A204.1 (cell line): ENCODE data around the gene ZSCAN31.

Experiments
- FAIRE-seq: peaks from 2 replicates; lab custom pipeline; 2012; peaks lifted over from hg19 to GRCh38; lab: Jason Lieb, UNC

Gene ZSCAN31

GRCh38 chr6:28353356-28353755, 17.4 kb upstream of the ZSCAN31 start:
- FAIRE-seq, result no peak

- FAIRE-seq, result no peak
Observed at GRCh38 chr6:28351493-28351925, 15.6 kb upstream of the ZSCAN31 start.

- FAIRE-seq, result no peak
Observed at GRCh38 chr6:28351087-28351486, 15.1 kb upstream of the ZSCAN31 start.

GRCh38 chr6:28349892-28350737, 14.2 kb upstream of the ZSCAN31 start, which contains the start of gene ZKSCAN3:
ZKSCAN3 (plus strand) TSS chr6:28349947; CDS start chr6:28359587, 9,640 bp downstream.
- no peak for FAIRE-seq

DNA sequence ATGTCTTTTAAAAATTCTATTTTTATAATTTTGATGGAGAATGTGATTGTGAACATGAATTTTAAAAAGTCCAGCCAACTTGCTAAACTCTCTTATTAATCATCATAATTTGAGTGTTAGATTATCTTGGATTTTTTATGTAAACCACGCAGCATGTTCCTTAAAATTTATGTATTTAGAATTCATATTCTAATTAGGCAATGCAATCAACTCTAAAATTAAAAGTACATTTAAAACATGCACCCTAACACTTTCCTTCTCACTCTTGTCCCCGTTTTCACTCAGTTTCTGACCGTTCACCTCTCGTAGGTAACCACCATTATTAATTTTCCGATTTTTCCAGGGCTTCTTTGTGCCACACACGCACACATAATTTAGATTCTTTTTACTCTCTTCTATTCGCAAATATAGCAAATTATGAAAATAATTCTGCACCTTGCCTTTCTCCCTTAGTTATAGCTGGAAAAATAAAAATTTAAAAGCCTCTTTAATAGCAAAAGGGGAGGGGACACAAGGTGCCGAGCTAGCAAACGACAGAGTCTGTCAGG, 13.5 kb upstream of the ZSCAN31 start:
- FAIRE-seq, result no peak

DNA sequence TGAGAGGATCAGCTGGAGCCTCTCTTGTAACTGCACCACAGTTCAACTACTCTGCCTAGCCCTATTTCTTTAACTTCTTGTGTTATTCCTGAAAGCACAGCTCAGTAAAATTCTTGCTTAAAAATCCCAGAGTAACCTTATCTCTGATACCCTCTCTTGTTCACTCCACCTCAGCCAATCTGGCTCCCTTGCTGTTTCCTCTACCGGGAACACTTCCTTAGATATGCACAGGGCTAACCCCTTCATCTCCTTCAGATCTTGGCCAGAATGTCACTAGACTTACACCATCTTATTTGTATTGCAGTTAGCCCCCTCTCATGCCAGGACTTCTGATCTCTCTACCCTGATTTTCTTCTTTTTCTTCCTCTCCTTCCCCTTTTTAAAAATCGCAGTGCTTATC, 11.2 kb upstream of the ZSCAN31 start:
- no peak for FAIRE-seq

- no peak for FAIRE-seq
Observed at GRCh38 chr6:28345201-28345600, 9.3 kb upstream of the ZSCAN31 start.

DNA sequence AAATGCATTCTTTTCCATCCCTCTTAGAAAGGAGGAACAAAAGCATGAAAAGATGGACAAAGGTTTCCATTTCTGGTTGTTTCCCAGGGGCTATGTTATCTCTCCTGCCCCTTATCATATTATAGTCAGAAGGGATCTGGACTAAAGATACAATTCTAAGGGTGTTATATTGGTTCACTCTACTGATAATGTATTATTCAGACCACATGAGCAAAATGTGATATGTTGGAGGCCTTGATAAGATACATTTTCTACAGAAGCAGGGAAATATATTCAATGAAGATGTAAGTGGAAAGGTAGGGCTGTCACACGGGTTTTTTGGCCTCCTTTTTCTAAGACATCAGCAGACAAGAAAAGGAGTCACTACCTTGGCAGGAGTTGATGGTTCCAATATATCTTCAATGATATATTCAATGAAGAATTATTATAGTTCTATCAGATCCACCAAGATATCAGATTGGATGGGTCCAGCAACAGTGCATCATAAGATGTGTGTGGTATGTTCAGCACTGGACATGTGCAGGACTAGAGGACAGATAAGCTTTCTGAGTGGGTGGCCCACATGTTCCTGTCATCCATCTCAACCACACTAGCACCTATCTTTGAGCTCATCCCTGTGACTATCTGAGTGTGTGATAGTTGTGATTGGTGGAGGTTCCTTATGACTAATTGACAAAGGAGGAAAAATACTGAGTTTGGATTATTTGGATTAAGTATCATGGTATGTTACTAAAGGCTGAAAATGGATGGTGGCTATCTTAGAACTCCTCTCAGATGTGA, 8.1 kb upstream of the ZSCAN31 start:
- FAIRE-seq, result no peak

DNA sequence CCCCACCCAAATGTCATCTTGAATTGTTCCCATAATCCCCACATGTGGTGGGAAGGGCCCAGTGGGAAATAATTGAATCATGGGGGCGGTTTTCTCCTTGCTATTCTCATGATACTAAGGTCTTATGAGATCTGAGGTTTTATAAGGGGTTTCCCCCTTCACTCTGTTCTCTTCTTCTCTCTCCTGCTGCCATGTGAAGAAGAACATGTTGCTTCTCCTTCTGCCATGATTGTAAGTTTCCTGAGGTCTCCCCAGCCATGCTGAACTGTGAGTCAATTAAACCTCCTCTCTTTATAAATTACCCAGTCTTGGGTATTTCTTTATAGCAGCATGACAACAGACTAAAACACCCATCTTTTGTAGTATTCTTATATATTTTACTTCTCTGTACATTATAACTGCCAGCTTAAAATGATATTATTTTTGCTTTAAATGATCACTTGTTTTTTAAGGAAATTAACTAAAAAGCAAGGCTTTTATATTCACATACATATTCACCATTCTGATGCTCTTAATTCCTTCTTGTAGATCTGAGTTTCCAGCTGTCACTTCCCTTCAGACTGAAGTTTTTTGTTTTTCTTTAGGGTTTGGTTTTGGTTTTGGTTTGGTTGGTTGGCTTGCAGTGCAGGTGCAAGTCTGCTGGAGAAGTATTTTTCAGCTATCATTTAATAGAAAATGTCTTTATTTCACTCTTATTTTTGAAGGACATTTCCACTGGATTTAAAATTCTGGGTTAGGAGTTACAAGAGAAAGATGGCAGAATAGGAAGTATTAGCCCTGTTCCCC, 4.6 kb upstream of the ZSCAN31 start:
- no peak for FAIRE-seq

DNA sequence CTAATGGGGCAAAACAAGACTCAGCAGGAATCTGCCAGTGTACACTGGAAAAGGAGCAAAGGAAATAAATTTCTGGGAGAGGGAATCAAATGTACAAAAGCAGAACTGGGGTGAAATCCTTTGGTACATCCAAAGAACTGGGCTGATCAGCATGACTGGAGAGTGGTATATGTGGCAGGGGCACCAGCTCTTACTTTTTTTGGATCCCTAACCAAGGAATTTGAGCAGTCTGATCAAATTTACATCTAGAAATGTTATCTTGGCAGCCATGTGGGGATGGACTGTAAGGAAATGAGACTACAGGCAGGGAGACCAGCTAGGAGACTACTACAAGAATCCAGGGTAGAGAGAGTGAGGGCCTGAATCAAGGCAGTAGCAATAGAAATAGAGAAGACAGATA, 1.2 kb upstream of the ZSCAN31 start:
- no peak for FAIRE-seq

DNA sequence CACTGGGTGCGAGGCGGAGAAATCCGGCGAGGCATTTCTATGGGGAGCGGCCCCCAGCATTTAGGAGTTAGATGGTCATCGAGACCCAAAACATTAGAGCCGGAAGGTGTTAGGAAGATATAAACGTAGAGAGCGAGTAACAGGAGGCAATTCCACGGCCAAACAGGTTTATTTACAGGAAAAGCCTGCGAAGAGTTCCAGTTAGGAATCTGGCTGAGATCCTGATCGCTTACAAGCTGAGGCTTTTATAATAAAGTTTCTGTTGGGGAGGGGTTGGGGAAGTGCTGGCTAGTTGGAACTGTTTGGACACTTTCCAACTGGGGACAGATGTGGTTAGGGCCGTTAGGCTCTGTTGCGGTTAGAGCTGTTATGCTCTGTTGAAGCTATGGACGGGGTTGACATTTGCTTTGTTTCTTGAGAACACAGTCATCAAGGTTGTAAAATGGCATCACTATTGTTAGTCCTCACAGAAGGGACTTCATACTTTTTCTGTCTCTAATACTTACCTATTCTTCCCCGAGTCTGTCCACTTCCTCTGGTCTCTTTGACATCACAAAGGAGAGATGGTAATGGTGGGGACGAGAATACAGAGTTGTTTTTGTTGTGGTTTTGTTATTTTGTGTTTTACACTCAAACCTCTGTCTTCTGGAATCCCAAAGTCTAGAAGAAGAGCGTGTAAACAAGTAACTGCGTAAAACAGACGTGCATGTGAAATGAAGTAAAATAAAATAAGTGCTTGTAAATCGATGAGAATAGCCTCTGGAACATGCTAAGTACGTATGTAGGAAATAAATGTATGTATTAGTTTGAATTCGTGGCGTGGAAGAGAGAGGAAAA, 554 bp upstream of the ZSCAN31 start:
- no peak for FAIRE-seq

DNA sequence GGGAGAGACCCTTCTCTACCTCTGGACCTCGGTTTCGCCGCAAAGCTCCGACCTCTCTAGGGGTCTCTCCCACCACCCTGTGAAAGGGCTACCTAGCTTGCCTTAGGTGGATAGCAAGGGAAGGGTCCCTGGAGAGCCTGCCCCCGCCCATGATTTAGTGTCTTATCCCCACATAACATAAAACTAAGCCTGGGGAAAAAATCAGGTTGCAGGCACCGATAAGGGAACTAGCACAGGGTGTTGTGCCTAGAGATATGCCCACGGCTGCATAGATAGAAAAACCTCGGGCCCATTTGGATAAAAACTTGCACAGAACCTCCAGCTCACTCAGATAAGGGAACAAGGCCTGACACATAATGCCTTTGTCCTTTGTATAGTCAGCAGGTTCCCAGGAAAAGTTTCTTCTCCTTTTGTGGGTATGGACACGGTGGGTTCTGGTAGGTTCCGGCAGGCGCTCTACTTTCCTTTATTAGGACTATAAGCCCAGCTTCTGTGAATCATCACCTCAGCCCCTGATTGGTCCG, 846 bp downstream of the ZSCAN31 start:
- no peak for FAIRE-seq

- no peak for FAIRE-seq
Observed at GRCh38 chr6:28334286-28335039, 1.5 kb downstream of the ZSCAN31 start.

- no peak for FAIRE-seq
Observed at GRCh38 chr6:28333599-28334018, 2.3 kb downstream of the ZSCAN31 start.

DNA sequence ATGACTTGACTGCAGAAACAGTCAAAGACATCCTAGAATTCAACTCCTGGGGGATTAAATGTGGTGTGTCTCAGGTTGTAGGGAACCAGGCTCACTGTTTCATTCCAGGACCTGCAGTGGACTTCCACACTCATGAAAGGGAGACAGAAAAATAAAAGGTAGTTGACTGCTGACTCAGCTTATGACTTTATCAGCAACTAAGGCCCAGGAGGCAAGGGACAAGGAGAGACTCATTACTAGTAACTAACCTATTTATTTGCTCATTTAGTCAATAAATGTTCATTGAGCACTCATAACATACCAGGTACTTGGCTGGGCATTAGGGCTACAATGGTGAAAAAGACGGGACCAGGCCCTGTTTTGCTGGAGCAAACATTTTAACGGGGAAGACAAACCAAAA, 2.9 kb downstream of the ZSCAN31 start:
- no peak for FAIRE-seq

- no peak for FAIRE-seq
Observed at GRCh38 chr6:28330041-28330440, 5.9 kb downstream of the ZSCAN31 start.

DNA sequence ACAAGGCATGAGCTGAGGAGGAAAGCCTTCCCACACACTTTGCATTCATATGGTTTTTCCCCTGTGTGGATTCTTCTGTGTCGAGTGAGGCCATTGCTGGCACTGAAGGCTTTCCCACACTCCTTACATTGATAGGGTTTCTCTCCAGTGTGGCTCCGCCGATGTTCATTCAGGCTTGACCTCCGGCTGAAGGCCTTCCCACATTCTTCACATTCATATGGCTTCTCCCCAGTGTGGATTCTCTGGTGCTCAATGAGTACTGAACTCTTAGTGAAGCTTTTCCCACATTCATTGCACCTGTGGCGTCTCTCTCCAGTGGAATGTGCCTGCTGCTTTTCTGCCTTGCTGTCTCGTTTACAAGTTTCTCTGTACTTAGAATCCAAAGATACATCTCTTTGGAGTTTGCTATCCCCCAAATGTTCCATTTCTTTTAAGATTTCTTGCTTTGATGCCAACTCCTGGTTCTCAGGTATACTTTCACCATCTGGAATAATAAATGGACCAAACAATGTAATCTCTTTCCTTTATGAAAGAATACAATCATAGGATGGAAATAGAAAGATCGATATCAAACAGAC, 9.5 kb downstream of the ZSCAN31 start:
- no peak for FAIRE-seq

GRCh38 chr6:28323813-28324424, 12.0 kb downstream of the ZSCAN31 start:
- FAIRE-seq, result no peak

GRCh38 chr6:28322661-28323060, 13.3 kb downstream of the ZSCAN31 start:
- FAIRE-seq, result no peak
